Retinal pigment epithelial cell (primary cell): Measurements from ENCODE around the gene SLFN14.

ENCODE experiments used
- DNase-seq: peaks from one replicate; pipeline ENCODE4 v3.0.0-alpha.2; 2010; ENCODE audit warnings: low read depth
- H3K4me3 ChIP-seq: 2 replicates; pipeline ENCODE4 v1.5.1; 2011; ENCODE audit warnings: mild to moderate bottlenecking, low read length, control low read depth, moderate library complexity
- CTCF ChIP-seq: conservative IDR thresholded peaks from 2 replicates; pipeline ENCODE4 v1.5.1; 2011; ENCODE audit warnings: low read depth, low read length, control low read depth, inconsistent platforms

The SLFN14 gene

GRCh38 chr17:35560703-35561102 is at the start of gene SLFN14:
TSS of gene SLFN14 (minus strand) at chr17:35560819. CDS start at chr17:35558062, 2,757 bp downstream.
- DNase-seq = no peak
- no peak for TF ChIP-seq CTCF
- H3K4me3 ChIP-seq = no peak within 1 kb of the TSS

- no peak for TF ChIP-seq CTCF
Measured at GRCh38 chr17:35609831-35610230, 49.2 kb upstream of the SLFN14 start.

DNA sequence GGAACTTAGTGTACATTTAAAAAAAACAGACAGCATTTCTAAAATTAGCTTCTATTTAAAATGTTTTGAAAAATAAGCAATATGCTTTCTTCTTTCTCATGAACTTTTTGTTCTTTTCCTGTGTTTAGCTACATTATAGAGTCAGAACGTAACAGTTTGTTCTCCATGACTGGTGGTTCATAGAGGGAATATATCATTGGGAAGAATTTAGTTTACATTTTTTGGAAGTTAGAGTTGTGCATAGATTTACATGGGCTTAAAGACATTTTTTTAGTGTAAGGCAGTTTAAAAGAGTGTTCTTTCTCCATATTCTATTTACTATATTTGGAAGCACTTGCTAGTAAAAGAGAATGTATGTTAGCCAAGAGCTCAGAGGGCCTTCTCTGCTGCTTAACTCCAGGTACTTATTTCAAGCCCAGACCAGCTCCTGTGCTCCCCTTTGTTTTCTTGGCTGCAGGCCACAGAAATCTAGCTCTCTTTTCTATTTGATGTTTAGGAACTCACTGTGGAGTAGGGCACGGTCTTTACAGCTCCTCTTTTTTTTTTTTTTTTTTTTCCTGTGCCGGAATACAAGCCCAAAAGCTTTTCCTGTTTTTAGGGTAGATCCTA is 46.7 kb upstream of the SLFN14 start:
- TF ChIP-seq CTCF = no peak
- DNase-seq = no peak

More at GRCh38 chr17:35609831-35610230, 49.2 kb upstream of the SLFN14 start:
- no peak for DNase-seq
- H3K4me3 ChIP-seq = no peak overlapping the region

GRCh38 chr17:35605678-35606077 is 45.1 kb upstream of the SLFN14 start:
- no peak for DNase-seq
- H3K4me3 ChIP-seq = no peak overlapping the region
- no peak for TF ChIP-seq CTCF

More for the DNA sequence above, 46.7 kb upstream of the SLFN14 start:
- H3K4me3 ChIP-seq = no peak overlapping the region

GRCh38 chr17:35603674-35604073 is 43.1 kb upstream of the SLFN14 start:
- no peak overlapping the region for H3K4me3 ChIP-seq
- DNase-seq = no peak
- TF ChIP-seq CTCF = no peak

DNA sequence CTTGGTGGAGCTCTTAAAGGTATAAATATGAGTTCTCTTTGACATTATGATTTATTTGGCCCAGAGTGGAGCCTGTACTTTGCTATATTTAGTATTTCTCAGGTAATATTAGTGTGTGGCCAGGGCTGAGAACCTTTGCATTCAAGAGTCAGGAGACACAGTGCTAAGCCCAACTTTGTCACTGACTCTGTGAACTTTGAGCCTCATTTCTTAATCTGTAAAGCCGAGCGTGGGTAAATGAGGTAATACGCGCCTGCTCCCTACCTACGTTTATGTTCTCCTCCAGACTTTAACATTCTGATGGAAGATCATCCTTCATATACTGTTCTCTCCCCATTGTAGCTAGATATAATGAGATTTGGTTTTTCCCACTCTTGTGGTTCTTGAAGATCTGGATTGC is 37.0 kb upstream of the SLFN14 start:
- no peak overlapping the region for H3K4me3 ChIP-seq
- no peak for DNase-seq
- TF ChIP-seq CTCF = no peak

DNA sequence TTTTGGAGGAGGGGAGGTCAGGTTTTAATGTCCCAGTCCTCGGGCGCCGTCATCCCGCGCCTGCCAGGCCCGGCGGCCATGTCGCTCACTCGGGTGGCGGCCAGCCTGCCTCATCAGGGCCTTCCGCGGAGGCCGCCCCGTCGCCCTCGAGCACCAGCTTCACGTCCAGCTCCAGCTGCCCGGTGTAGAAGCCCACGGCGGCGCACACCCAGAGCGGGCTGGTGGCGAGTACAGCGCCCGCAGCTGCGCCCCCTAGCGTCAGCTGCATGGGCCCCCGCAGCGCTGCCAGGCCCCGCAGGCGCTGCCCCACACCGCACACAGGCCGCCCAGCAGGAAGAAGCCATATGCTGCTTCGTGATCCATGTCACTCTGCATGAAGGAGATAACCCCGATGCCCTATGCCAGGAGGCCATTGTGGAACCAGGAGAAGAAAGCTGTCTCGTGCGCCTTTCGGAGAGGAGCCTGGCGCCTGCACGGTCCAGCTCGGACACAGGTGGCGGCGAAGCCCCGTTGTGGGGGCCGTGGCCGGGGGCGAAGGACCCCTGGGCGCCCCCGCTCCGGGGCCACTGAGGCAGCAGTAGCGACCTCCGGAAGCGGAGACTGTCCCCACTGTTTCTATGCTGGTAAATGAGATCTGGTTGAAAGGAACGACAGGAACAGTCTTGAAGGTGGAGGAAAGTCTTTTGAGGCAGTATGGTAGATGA is 36.1 kb upstream of the SLFN14 start:
- no peak for TF ChIP-seq CTCF
- no peak overlapping the region for H3K4me3 ChIP-seq
- DNase-seq = no peak
